ENCODE results near the gene E4F1. TPM values are rescaled to one million over a fixed set of nuclear protein-coding genes. Genes with fewer than 3 reads are reported as not detected.

The E4F1 gene
- total and polyA plus RNA-seq, 2 of the 8 experiments (the other 6 are each of a cell fraction or from before 2014, with no cell fraction given): 22.2 to 27.0 TPM

GRCh38 chr16:2284001-2284770, 60.8 kb downstream of the E4F1 start:
- whole genome bisulfite sequencing, 2 experiments (ENCODE audit: extremely low coverage in 1 of 2, insufficient coverage in 1 of 2, insufficient read length in 1 of 2, insufficient replicate concordance in 2 of 2, low coverage in 1 of 2, low lambda C conversion rate in 2 of 2, missing lambda C conversion rate in 1 of 2): 94% methylated on average over 37 of the region's 37 CpGs; no CpG with 5 or more reads in 1 of the 2 experiments
- POLR2A ChIA-PET (ENCODE audit: partially characterized antibody): interaction anchor here (0.7 to 1.4 kb wide), 3 partner anchors 16 to 156 kb away, joined by 3 to 4 read pairs (median 4); partner anchors contain the start of gene ECI1
- Histone ChIP-seq H2BK12ac (ENCODE audit: low read depth, low read length) (no peak overlapping the region), H3K18ac (ENCODE audit: extremely low read depth, low read length) (no peak overlapping the region), H4K20me1 (replicated peaks in 1 of 2; ENCODE audit: control insufficient read depth in 1 of 2, insufficient read depth in 2 of 2, low read length in 2 of 2) (no peaks in the 10 kb centered on the region), H3K56ac (replicated peaks; ENCODE audit: insufficient read length, low read depth, low read length) (no peak overlapping the region), H3K14ac (ENCODE audit: insufficient read length) (no peak overlapping the region), H2BK15ac (ENCODE audit: low read length) (no peak overlapping the region), H2BK120ac (replicated peaks; ENCODE audit: low read depth, low read length) (no peak overlapping the region), H3K36me3 (ENCODE audit: control insufficient read depth in 2 of 4, insufficient read depth in 4 of 4, low read length in 3 of 4) (no peaks in the 10 kb centered on the region), H4K5ac (ENCODE audit: insufficient read length, low read depth, low read length) (no peak overlapping the region), H3K4me2 (ENCODE audit: insufficient read depth in 1 of 2, low read depth in 2 of 2, low read length in 2 of 2) (no peak overlapping the region), H3K4me3 (ENCODE audit: extremely low read depth in 1 of 4, insufficient read depth in 2 of 4, low read depth in 3 of 4, low read length in 4 of 4) (no peak overlapping the region), H2BK20ac (ENCODE audit: low read length) (no peak overlapping the region), H3K4me1 (replicated peaks in 1 of 4; ENCODE audit: control insufficient read depth in 3 of 4, insufficient read depth in 4 of 4, low read length in 3 of 4) (no peaks in the 10 kb centered on the region; a peak in 1 of 7 replicates), H3K23ac (ENCODE audit: insufficient read length) (no peak overlapping the region), H3K9me3 (ENCODE audit: insufficient read depth in 2 of 2, low read depth in 1 of 2, low read length in 1 of 2) (no peaks in the 10 kb centered on the region), H3K4ac (replicated peaks; ENCODE audit: insufficient read length, low read depth, low read length) (no peak overlapping the region), H3K79me2 (ENCODE audit: control insufficient read depth in 1 of 2, insufficient read depth in 2 of 2, low read length in 2 of 2) (no peaks in the 10 kb centered on the region), H3K79me1 (ENCODE audit: low read depth, low read length) (no peaks in the 10 kb centered on the region), H3K27me3 (replicated peaks in 1 of 4; ENCODE audit: control insufficient read depth in 3 of 4, extremely low read depth in 1 of 4, insufficient read depth in 3 of 4, low read length in 3 of 4) (no peaks in the 10 kb centered on the region), H2AK5ac (ENCODE audit: low read depth, low read length) (no peak overlapping the region), H2BK5ac (ENCODE audit: low read depth, low read length) (no peak overlapping the region; the same call in 1 of the 2 replicates), H3K27ac (ENCODE audit: low read depth, low read length) (no peak overlapping the region), H4K91ac (replicated peaks; ENCODE audit: insufficient read length, low read length) (no peak overlapping the region), H3K23me2 (ENCODE audit: low read depth, low read length) (no peaks in the 10 kb centered on the region), H4K8ac (ENCODE audit: extremely low read depth, insufficient read depth, low read length) (no peak overlapping the region), H3K9ac (replicated peaks in 1 of 4; ENCODE audit: extremely low read depth in 1 of 4, low read depth in 3 of 4, low read length in 3 of 4) (no peak overlapping the region), H2AFZ (ENCODE audit: low read length) (no peak overlapping the region)
- FAIRE-seq (no peak), DNase-seq (ENCODE audit: low read depth in 1 of 2, low spot score in 2 of 2) (no peak)
- TF ChIP-seq MAX (IDR thresholded peaks at IDR 0.05) (no peak), TAF7 (optimal IDR thresholded peaks at IDR 0.05; ENCODE audit: borderline replicate concordance, low read depth, low read length) (no peak), BCL11A (IDR thresholded peaks at IDR 0.05; ENCODE audit: low read depth in 2 of 2, low read length in 2 of 2) (no peak), SAP30 (IDR thresholded peaks at IDR 0.05; ENCODE audit: insufficient read depth, insufficient replicate concordance, low read length) (no peak), EP300 (IDR thresholded peaks at IDR 0.05; ENCODE audit: borderline replicate concordance in 1 of 2, low read depth in 2 of 2, low read length in 2 of 2) (no peak), EZH2 (IDR thresholded peaks at IDR 0.05; ENCODE audit: low read depth, low read length, severe bottlenecking) (no peak), RAD21 (IDR thresholded peaks at IDR 0.05 in 1 of 2, conservative IDR thresholded peaks at IDR 0.05 in 1 of 2; ENCODE audit: low read depth in 2 of 2, low read length in 2 of 2) (no peak)
- CTCF ChIA-PET (ENCODE audit: partially characterized antibody): interaction anchor here (0.6 to 1.4 kb wide), 5 partner anchors 32 to 216 kb away, joined by 3 to 5 read pairs (median 4); no protein-coding TSS in a partner anchor
